Bronchial epithelial cell (primary cell): ENCODE data around the gene GMPR2. TPM values are rescaled to one million over a fixed set of nuclear protein-coding genes. Genes with fewer than 3 reads are reported as not detected.

Experiments
- DNase-seq: peaks from one replicate; pipeline ENCODE4 v3.0.0-alpha.2; 2010; ENCODE audit warnings: low read depth
- FAIRE-seq: peaks from 2 replicates; lab custom pipeline; 2011; peaks lifted over from hg19 to GRCh38; lab: Jason Lieb, UNC
- H3K27me3 ChIP-seq: 2 replicates; pipeline ENCODE4 v1.5.1; 2011; ENCODE audit warnings: low read length; ENCODE audit not compliant: control insufficient read depth, insufficient read depth
- H3K36me3 ChIP-seq: 2 replicates; pipeline ENCODE4 v1.5.1; 2011; ENCODE audit warnings: low read length; ENCODE audit not compliant: control insufficient read depth, insufficient read depth
- H3K4me3 ChIP-seq: 2 replicates; pipeline ENCODE4 v1.5.1; 2011; ENCODE audit warnings: mild to moderate bottlenecking, low read depth, low read length, control low read depth
- CTCF ChIP-seq: IDR thresholded peaks from 2 replicates; pipeline ENCODE4 v1.5.1; 2011; ENCODE audit warnings: mild to moderate bottlenecking, moderate library complexity, low read length, control low read depth, inconsistent platforms; ENCODE audit not compliant: insufficient read depth, severe bottlenecking
- total RNA-seq: library from RNA; depleted of rRNA; stranded (reverse); fragments of >200 nt; gene quantifications from 2 replicates; pipeline ENCODE4 v1.2.1, GENCODE V29; 2014

The GMPR2 gene
- total RNA-seq, 1 donor from 2014 or later: 98.7 TPM

- TF ChIP-seq CTCF: no peak
- H3K4me3 ChIP-seq: no peak overlapping the region
- H3K27me3 ChIP-seq: no peaks in the 10 kb centered on the region
- FAIRE-seq (no peak), DNase-seq (no peak)
- peaks cover 39% of the 10 kb centered on the region for H3K36me3 ChIP-seq
These were observed 19.8 kb downstream of the GMPR2 start for GRCh38 chr14:24252289-24253124.

DNA sequence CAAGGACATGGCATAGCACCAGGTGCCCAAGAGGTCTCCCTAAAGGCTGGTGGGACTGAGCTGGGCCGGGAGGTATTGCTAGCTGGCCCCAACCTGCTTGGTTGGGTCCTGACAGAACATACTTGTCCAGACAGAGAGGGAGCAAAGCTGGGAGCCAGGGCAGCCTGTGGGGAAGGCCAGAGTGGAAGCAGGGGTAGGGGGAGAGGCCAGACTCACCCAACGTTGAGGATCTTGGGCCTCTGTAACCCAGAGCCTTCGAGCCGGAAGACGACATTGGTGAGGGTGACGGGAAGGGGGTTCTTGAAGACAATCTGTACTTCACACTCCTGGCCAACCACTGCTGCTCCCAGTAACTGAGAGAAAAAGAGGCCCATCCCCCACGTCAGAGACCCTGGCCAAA is 21.2 kb downstream of the GMPR2 start:
- Histone ChIP-seq H3K27me3 (no peaks in the 10 kb centered on the region), H3K4me3 (no peak overlapping the region), H3K36me3 (peaks cover 46% of the 10 kb centered on the region)
- no peak for TF ChIP-seq CTCF
- DNase-seq (no peak), FAIRE-seq (no peak)

DNA sequence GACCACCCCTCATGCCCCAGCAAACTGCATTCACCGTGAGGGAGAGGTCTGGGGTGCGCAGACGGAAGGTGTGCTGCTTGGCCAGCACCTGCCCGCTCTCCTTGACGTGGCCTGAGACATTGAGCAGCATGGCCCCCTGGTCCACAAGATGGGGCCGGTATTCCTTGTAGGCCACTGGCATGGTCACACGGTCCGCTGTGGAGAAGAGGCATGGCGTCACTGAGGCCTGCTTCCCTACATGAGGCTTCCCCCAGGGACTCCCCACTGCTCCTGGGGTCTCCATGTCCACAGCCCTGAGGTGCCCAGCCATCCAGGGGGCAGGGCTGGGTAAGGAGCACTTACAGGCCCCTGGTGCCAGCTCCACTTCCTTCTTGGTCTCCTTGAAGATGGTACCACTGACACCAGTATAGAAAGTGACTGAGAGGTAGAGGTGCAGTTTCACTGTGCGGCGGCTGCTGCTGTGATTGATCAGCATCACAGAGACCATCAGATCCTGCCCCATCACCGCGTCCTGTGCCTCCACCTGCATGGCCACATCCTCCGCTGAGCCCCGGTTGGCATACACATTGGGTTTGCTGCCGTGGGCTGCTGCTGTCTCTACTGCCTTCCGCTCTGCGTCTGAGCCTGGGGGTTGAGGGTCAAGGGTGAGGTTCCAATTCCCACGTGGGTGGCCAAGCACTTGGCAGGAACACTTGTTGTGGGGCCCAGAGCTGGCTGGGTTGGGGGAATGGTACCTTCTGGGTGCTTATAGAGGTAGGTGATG is 22.1 kb downstream of the GMPR2 start:
- no peak for TF ChIP-seq CTCF
- peaks cover 44% of the 10 kb centered on the region for H3K36me3 ChIP-seq
- H3K27me3 ChIP-seq: no peaks in the 10 kb centered on the region
- no peak for FAIRE-seq
- H3K4me3 ChIP-seq: no peak overlapping the region
- DNase-seq: no peak

DNA sequence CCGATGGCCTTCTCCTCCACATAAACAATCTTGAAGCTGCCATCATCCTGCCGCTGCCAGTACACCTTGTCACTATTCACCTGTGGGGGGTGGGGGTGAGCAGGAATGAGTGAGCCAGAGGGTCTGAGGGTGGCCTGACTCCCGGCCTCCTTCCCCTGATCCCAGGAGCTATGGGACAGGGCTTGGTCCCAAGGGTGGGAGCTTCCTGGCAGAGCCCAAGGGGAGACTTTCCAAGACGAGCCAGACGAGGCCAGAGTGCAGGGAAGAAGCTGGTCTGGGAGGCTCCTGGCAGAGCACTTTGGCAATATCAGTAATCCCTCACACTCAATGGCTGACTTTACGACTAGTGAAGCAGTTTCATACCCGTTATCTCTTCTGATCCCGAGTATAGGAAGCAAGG is 22.7 kb downstream of the GMPR2 start:
- peaks cover 43% of the 10 kb centered on the region for H3K36me3 ChIP-seq
- H3K27me3 ChIP-seq: no peaks in the 10 kb centered on the region
- no peak for TF ChIP-seq CTCF
- no peak for FAIRE-seq
- no peak overlapping the region for H3K4me3 ChIP-seq
- no peak for DNase-seq

GRCh38 chr14:24255931-24256711 is 23.4 kb downstream of the GMPR2 start:
- FAIRE-seq: no peak
- no peak for TF ChIP-seq CTCF
- Histone ChIP-seq H3K36me3 (peaks cover 44% of the 10 kb centered on the region), H3K4me3 (no peak overlapping the region), H3K27me3 (no peaks in the 10 kb centered on the region)
- no peak for DNase-seq
